GM19193 (cell line): ENCODE measurements around the gene DGKI.

Experiments
- POLR2A ChIP-seq: IDR thresholded peaks from 4 replicates; pipeline ENCODE4 v1.6.1; 2011; ENCODE audit not compliant: insufficient read depth, insufficient read length; ENCODE audit errors: extremely low read depth

Gene DGKI

DNA sequence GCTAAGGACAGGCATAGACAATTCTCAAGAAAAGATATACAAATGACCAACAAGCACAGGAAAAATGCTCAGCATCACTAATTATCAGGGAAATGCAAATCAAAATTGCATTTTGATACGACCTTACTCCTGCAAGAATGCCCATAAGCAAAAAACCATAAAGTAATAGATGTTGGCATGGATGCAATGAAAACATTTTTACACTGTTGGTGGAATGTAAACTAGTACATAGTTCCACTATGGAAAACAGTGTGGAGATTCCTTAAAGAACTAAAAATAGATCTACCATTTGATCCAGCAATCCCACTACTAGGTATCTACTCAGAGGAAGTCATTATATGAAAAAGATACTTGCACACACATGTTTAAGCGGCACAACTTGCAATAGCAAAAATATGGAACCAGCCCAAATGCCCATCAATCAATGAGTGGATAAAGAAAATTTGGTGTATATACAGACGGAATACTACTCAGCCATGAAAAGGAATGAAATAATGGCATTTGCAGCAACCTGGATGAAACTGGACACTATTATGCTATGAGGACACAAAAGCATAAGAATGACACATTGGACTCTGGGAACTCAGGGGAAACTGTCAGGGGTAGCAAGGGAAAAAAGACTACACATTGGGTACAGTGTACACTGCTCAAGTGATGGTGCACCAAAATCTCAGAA, 59.3 kb downstream of the DGKI start:
- no peak for TF ChIP-seq POLR2A

DNA sequence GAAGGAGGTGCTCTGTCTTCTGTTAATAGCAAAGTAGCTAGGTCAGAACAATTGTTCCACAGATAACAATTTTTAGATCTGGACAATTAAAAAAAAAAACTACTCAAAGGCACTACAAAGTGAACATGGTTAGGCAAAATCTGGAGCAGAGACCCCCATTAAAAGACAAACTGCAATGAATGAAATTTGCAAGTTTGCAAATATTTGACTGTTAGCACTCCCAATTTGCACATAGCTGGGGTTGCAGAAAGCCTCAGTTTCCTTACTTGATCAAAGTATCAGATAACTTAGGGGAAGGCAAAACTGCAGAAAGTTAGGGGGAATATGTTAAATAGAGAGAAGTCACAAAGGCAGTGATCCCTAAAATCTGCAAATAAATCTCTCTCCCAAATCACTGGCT, 68.3 kb downstream of the DGKI start:
- TF ChIP-seq POLR2A: no peak

DNA sequence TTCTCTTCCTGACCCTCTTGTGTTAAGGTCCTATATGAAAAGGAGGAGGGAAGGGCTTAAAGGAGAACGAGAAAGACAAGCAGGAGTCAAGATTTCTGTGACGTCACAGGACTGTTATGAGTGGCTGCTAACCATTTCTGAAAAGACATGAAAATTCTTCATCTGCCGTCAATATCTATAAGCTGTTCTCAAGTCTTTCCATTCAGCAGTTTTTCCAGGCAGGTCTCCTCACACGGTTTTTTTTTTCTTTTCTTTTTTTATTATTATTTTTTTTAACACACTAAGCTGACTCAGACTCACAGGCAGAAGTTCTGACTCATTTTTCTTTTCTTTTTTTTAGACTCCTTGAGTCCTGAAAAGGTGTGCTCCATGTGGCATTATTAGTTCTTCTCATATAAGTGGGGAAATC, 72.0 kb downstream of the DGKI start:
- no peak for TF ChIP-seq POLR2A

DNA sequence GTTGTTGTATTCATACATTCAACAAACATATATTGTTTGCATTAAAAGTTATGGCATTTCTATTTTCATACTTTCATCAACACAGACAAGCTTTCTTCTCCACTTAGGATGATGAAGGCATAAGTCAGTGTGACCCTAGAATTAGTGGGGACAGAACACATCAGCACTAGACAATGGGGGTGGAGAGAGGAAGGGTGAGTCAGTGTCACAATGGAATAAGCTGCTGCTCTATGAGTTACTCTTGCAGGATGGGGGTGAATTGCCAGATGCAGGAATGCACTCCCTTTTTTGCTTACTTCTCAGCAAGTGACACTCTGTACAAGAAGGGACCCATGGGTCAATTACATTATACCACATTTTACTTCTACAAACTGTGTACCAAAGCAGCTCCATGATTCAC, 74.0 kb downstream of the DGKI start:
- TF ChIP-seq POLR2A: no peak

DNA sequence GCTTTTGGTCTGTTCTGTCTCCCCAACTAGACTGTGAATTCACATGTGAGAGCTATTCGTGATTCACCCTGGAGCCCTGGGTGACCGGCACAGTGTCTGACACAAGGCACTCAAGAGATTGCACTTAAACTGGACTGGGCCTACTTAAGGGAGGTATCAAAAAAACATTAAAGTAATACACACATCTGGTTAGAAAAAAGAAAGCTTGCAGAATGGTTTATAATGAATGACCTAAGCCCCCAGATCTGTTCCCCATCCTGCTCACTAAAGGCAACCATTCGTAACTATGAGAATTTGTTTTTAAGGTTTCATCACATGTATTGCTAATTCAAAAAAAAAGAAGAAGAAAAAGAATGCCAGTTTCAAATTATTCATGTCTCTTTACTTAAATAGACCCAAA, 74.5 kb downstream of the DGKI start:
- TF ChIP-seq POLR2A: no peak

DNA sequence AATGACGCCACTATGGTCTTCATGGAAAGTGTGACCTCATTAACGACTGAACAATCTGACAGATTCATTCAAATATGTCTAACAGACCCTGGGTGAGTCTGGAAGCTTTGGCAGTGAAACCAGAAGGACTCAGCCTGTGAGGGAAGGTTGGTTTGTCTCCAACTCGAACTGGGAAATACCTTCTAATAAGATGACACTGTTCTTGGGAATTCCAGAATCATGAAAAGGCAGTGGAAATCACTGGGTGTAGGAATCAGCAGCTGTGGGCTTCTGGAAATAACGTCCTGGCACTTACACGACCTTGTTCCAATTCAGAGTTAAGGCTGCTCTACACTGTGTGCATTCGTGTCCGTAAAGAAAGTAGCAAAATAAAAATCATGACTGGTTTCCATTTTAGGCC, 75.1 kb downstream of the DGKI start:
- TF ChIP-seq POLR2A: no peak

DNA sequence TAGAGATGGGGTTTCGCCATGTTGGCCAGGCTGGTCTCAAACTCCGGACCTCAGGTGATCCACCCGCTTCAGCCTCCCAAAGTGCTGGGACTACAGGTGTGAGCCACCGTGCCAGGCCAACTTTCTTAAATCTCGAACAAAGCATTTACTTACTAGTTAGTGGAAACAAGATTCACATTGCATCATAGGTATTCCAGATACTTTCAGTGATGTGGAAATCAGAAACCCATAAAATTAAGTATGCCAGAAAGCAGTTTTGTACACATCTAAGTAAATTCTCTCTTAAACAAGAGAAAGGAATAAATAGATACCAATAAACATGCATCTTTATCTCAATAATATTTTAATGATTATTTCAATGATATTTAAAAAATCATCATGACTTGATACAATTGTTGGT, 75.5 kb downstream of the DGKI start:
- TF ChIP-seq POLR2A: no peak

DNA sequence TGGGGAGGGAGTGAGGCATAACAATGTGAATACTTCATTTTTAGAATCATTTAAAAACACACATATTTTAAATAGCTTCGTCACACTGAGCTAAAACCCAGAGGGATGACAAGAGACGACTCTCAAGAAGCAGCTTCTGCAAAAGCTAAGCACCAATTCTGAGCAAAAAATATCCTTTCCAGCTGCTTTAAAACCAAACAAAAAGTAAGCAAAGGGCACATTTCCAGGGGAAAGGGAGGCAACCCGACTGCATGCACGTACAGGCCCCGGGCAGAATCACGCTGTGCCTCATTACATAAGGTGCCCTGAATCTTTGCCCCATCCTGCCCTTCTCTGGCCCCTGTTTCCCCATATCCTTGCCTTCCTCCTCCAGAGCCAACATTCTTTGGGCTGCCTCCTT, 78.4 kb downstream of the DGKI start:
- no peak for TF ChIP-seq POLR2A

DNA sequence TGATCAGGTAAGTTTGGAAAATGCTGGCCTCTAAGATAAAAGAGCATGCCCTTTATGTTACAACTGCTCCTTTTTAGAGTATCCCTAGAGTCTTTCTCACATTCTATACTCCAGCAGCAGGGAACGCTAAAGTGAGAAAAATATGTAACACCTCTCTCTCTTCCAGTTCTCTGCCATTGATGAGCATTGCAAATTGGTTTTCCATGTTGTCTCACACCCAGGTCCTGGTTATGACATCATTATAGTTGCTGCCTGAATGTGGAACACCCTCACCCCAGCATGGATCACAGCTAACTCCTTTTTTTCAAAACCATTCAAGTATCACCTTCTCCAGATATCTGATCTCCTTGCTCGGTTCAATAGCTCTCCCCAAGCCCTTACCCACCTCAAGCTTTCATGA, 84.4 kb downstream of the DGKI start:
- TF ChIP-seq POLR2A: no peak

DNA sequence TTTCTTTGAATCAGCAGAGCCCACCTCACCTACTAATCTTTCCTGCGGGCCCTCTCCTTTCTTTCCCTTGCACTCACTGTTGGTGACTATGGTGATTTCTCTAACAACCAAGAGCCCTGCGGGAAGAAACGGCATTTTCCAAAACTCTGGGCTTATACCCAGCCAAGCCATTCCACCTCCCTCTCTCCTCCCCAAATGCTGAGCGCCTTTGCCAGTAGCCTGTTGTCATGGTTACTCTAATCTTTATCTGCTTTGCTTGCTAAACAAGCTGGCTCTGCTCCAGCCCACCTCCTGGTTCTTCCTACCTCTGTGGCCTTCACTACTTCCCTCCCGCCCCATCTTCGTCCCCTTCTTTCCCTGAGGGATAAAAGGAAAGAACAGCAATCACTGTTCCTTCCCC, 86.7 kb downstream of the DGKI start:
- no peak for TF ChIP-seq POLR2A

DNA sequence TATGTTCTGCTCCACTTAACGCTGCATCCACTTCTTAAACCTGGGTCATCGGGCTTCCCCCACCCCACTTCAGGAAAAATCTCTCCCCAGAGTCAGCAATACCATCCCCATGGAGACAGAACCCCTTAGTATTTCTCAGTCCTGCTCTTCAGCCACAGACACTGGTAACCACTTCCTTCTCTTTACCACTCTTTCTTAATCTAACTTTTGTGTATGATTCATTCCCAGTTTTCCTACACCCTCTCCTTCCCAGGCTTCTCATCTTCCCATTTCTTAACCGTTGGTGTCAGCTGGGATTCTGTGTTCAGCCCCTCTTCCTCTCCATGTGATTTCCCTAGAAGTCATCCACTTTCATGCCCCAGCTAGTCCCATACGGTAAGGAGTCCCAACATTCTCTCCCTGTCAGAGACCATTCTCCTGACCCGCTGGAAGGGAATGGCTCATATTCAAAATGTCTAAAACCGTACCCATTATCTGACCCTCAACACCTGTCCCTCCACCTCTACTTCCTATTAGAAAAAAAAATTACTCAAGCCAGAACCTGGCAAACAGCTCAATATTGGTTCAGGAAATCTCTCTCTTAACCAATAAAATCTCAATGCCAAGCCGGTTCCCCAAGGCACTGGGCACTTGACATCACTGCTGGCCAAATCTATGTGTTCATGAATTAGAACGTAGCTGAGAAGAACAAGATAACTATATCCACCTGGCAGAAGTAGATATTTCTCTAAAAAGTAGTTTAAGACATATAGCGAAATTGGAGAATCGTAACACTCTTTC, 89.4 kb downstream of the DGKI start:
- TF ChIP-seq POLR2A: no peak

DNA sequence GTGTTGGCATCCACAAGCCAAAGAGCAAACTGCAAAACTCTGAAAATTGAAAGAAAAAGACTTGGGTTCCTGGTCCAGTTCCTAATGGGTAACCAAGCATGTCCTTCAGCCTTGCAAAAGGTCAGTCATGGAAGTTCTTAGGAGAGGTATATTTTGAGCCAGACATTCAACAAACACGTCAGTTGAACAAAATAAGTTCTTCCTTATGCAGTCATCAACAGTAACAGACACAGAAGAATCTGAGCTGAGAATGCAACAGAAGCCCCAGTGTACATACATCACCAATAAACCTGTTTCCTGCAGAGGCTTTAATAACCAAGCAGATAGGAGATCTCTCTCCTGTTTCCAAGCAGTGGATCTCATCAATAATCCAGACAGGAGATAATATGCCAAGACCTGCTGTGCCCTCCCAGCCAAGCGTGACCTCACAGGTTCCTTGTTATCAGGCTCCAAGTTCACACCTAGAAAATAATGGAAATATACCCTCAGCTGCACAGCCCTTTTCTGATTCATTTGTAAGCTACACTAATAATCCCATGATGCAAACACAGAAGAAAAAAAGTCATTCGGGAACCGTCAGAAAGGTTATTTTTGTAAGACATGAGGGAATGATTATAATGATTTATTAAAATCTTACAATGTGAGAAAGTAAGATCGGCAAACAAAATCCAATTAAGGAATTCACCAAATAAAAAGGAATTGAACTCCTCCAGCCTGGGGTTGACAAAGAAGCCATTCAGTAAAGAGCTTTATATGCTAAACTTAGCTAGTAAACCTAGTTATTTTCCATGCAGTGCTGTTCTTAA, 90.7 kb downstream of the DGKI start:
- TF ChIP-seq POLR2A: no peak

DNA sequence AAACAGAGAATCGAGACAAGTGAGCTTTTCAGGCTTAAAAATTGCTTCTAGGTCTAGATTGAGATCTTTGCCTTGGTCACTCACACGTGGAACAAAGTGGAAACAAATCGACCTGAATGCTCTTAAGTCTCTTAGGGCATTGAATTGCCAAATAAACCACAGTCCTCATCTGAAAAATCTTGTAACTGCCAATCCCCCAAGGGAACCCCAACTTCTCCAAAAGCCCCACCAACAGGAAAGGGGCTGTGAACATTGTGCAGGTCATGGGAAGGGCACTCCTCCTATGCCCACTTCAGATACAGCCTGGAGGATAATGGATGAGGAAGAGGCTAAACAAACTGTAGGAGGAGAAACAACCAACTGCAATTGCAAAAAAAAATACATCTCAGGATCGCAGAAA, 91.3 kb downstream of the DGKI start:
- no peak for TF ChIP-seq POLR2A

DNA sequence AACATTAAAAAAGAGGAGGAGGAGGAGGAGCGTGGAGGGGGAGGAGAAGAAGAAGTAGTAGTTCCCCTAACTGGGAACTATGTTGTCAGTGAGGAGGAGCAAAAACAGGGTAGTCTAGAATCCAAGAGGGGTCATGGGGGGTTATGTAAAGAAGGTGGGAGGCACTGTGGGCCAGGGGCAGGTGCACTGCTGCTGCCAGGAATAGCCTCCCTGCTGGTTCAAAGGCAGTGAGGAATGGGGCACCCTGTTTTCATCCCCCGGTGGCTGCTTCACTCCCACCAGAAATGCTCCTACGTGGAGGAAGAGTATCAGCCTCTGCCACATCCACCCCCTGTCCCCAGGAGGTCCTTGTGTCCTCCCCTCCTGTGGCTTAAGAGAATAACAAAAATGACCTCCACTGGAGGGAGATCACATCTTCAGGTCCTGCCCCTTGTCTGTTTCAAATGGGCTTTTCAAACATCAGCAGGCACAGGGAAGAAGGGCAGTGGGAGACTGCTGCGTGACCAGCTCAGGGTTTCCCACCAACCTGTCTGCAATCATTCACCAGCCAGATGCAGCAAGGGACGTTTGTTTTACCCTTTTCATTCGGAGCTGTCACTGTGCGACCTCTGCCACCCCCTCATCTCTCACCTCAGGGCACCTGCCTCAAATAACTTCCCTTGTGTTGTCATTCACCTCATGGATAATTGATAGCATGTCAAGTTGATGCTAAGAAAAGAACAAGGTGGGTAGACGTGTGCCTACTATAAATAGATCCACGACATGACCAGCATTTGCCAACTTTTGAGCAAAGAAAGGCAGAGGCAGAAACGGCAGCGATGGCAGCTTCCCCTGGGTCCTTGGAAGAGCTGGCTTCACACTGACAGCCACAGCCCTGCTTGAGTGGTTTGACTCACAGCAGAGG, 92.6 kb downstream of the DGKI start:
- no peak for TF ChIP-seq POLR2A

DNA sequence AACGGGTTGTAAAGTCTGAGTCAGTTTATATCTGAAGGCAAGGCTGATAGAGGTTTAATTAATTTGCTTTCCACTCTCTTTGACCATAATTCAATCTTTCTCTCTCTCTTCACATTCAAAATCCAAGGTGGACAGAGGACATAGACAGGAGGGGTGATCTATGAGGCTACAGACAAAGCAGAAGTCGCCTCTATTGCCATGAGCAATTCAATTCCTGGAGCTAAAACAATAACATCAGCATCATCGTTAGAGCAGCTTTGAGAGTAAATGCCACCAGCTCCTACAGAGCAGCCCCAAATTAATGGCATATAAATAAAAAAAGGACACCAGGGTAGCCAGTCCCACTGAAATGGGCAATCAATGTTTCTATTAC, 93.2 kb downstream of the DGKI start:
- no peak for TF ChIP-seq POLR2A
